Skeletal muscle tissue (tissue), 4 donors: Measurements from ENCODE around the gene ZFYVE1. TPM values are rescaled to one million over a fixed set of nuclear protein-coding genes. Genes with fewer than 3 reads are reported as not detected.
"Not testable (repeated sequence)": the region's sequence is repeated elsewhere in the genome, so short reads cannot be mapped to it uniquely, and the experiment has no call there.

Experiments
- H3K27ac ChIP-seq: one replicate; pipeline ENCODE4 v1.7.0; 2013; ENCODE audit warnings: mild to moderate bottlenecking, low read depth, low read length, inconsistent platforms
- H3K27me3 ChIP-seq, 3 donors: one replicate each; pipeline ENCODE4 v1.7.0; 2013; ENCODE audit warnings: low read length in 3 of 3; ENCODE audit not compliant: control insufficient read depth in 3 of 3, insufficient read depth in 3 of 3
- H3K36me3 ChIP-seq, 3 donors: one replicate each; pipeline ENCODE4 v1.7.0; 2013; ENCODE audit warnings: low read length in 3 of 3; ENCODE audit not compliant: control insufficient read depth in 3 of 3, insufficient read depth in 3 of 3
- H3K4me1 ChIP-seq, 3 donors: one replicate each; pipeline ENCODE4 v1.7.0; 2013; ENCODE audit warnings: low read length in 3 of 3, mild to moderate bottlenecking in 3 of 3; ENCODE audit not compliant: control insufficient read depth in 3 of 3, insufficient read depth in 3 of 3
- H3K4me3 ChIP-seq, 3 donors: one replicate each; pipeline ENCODE4 v1.7.0; 2013; ENCODE audit warnings: low read length in 3 of 3
- H3K9ac ChIP-seq, 3 donors: one replicate each; pipeline ENCODE4 v1.7.0; 2013; ENCODE audit warnings: low read length in 3 of 3, mild to moderate bottlenecking in 3 of 3, moderate library complexity in 2 of 3, low read depth in 1 of 3
- H3K9me3 ChIP-seq, 3 donors: one replicate each; pipeline ENCODE4 v1.7.0; 2013; ENCODE audit warnings: low read length in 3 of 3; ENCODE audit not compliant: control insufficient read depth in 3 of 3
- total RNA-seq: library from RNA; depleted of rRNA; stranded (reverse); fragments of >200 nt; gene quantifications from one replicate; pipeline ENCODE4 v1.2.3, GENCODE V29; 2014
- donor health status: Osteomylitis.

ZFYVE1 gene
- total RNA-seq, 1 donor from 2014 or later, result 11.5 TPM

GRCh38 chr14:73036706-73037450, 10.0 kb upstream of the ZFYVE1 start:
- not testable (repeated sequence) for H3K9ac ChIP-seq, H3K4me1 ChIP-seq, H3K4me3 ChIP-seq, H3K36me3 ChIP-seq, H3K27me3 ChIP-seq, H3K27ac ChIP-seq, H3K9me3 ChIP-seq

GRCh38 chr14:73027984-73028383, 1.1 kb upstream of the ZFYVE1 start:
- Histone ChIP-seq H3K4me1 (peaks cover 8 to 13% (median 9%) of the 10 kb centered on the region in 3 donors), H3K36me3 (peaks cover 3 to 12% (median 12%) of the 10 kb centered on the region in 3 donors), H3K4me3 (no peak overlapping the region), H3K27me3 (no peaks in the 10 kb centered on the region), H3K9ac (no peak overlapping the region), H3K27ac (no peak overlapping the region), H3K9me3 (no peaks in the 10 kb centered on the region)

GRCh38 chr14:73027546-73027945, 640 bp upstream of the ZFYVE1 start:
- H3K9me3 ChIP-seq, result no peaks in the 10 kb centered on the region
- peak overlapping the region; percentile 76 to 94 (median 90) for H3K4me3 ChIP-seq
- peaks cover 9 to 15% (median 11%) of the 10 kb centered on the region in 3 donors for H3K4me1 ChIP-seq
- no peaks in the 10 kb centered on the region for H3K27me3 ChIP-seq
- peak overlapping the region; percentile 87 for H3K27ac ChIP-seq
- H3K36me3 ChIP-seq, result peaks cover 3 to 14% (median 12%) of the 10 kb centered on the region in 3 donors
- peak overlapping the region in 1 of 3 donors; percentile 87 for H3K9ac ChIP-seq

- Histone ChIP-seq H3K27me3 (no peaks in the 10 kb centered on the region), H3K9me3 (no peaks in the 10 kb centered on the region), H3K36me3 (peaks cover 3 to 20% (median 18%) of the 10 kb centered on the region in 3 donors)
Observed at GRCh38 chr14:73026243-73026844, 562 bp downstream of the ZFYVE1 start.

GRCh38 chr14:73025544-73025943, 1.4 kb downstream of the ZFYVE1 start:
- Histone ChIP-seq H3K9ac (peak overlapping the region in 2 of 3 donors; percentile 83 to 87), H3K9me3 (no peaks in the 10 kb centered on the region), H3K27me3 (no peaks in the 10 kb centered on the region), H3K36me3 (peaks cover 3 to 20% (median 18%) of the 10 kb centered on the region in 3 donors), H3K27ac (no peak overlapping the region), H3K4me3 (peak overlapping the region in 1 of 3 donors; percentile 76), H3K4me1 (peaks cover 9 to 20% (median 12%) of the 10 kb centered on the region in 3 donors)

More at GRCh38 chr14:73026243-73026844, 562 bp downstream of the ZFYVE1 start:
- Histone ChIP-seq H3K27ac (peak overlapping the region; percentile 87), H3K4me3 (peak overlapping the region; percentile 76 to 94 (median 90)), H3K9ac (peak overlapping the region; percentile 82 to 87 (median 83)), H3K4me1 (peaks cover 9 to 20% (median 12%) of the 10 kb centered on the region in 3 donors)

- Histone ChIP-seq H3K9me3 (no peaks in the 10 kb centered on the region), H3K4me3 (no peak overlapping the region), H3K9ac (no peak overlapping the region), H3K36me3 (peaks cover 3 to 25% (median 23%) of the 10 kb centered on the region in 3 donors), H3K27ac (no peak overlapping the region), H3K27me3 (no peaks in the 10 kb centered on the region), H3K4me1 (peaks cover 6 to 20% (median 20%) of the 10 kb centered on the region in 3 donors)
Observed at GRCh38 chr14:73022051-73022450, 4.9 kb downstream of the ZFYVE1 start.

- not testable (repeated sequence) for H3K9me3 ChIP-seq, H3K4me3 ChIP-seq, H3K27me3 ChIP-seq, H3K27ac ChIP-seq, H3K4me1 ChIP-seq, H3K9ac ChIP-seq, H3K36me3 ChIP-seq
Observed at GRCh38 chr14:73016011-73016410, 10.9 kb downstream of the ZFYVE1 start.

- not testable (repeated sequence) for H3K27me3 ChIP-seq, H3K9me3 ChIP-seq, H3K4me3 ChIP-seq, H3K36me3 ChIP-seq, H3K27ac ChIP-seq, H3K9ac ChIP-seq, H3K4me1 ChIP-seq
Observed at GRCh38 chr14:73015552-73015951, 11.4 kb downstream of the ZFYVE1 start.

- H3K36me3 ChIP-seq, result peaks cover 2 to 7% (median 4%) of the 10 kb centered on the region in 3 donors
Observed at GRCh38 chr14:73014105-73014504, 12.8 kb downstream of the ZFYVE1 start.

GRCh38 chr14:73011189-73011588, 15.7 kb downstream of the ZFYVE1 start:
- not testable (repeated sequence) for H3K36me3 ChIP-seq, H3K27ac ChIP-seq, H3K4me3 ChIP-seq, H3K9ac ChIP-seq, H3K9me3 ChIP-seq, H3K27me3 ChIP-seq
- peaks cover 7 to 15% (median 9%) of the 10 kb centered on the region in 3 donors for H3K4me1 ChIP-seq

More at GRCh38 chr14:73014105-73014504, 12.8 kb downstream of the ZFYVE1 start:
- peaks cover 2 to 12% (median 8%) of the 10 kb centered on the region in 3 donors for H3K4me1 ChIP-seq
- no peak overlapping the region for H3K4me3 ChIP-seq
- no peaks in the 10 kb centered on the region for H3K9me3 ChIP-seq
- no peak overlapping the region for H3K27ac ChIP-seq
- H3K9ac ChIP-seq, result no peak overlapping the region
- no peaks in the 10 kb centered on the region for H3K27me3 ChIP-seq
